Urinary bladder (tissue), 4 donors: ENCODE data around the gene HMGCR. TPM values are rescaled to one million over a fixed set of nuclear protein-coding genes. Genes with fewer than 3 reads are reported as not detected.
"Not testable (repeated sequence)": the region's sequence is repeated elsewhere in the genome, so short reads cannot be mapped to it uniquely, and the experiment has no call there.

Source experiments
- DNase-seq: peaks from one replicate; pipeline ENCODE4 v3.0.0-alpha.2; 2015; ENCODE audit errors: extremely low spot score
- H3K27ac ChIP-seq: one replicate; pipeline ENCODE4 v1.5.1; 2013; ENCODE audit warnings: low read depth, mild to moderate bottlenecking, moderate library complexity
- H3K36me3 ChIP-seq: one replicate; pipeline ENCODE4 v1.6.1; 2013; ENCODE audit warnings: mild to moderate bottlenecking, moderate library complexity; ENCODE audit not compliant: insufficient read depth
- H3K4me1 ChIP-seq: one replicate; pipeline ENCODE4 v1.6.1; 2013; ENCODE audit warnings: mild to moderate bottlenecking, moderate library complexity; ENCODE audit not compliant: insufficient read depth
- H3K4me3 ChIP-seq: one replicate; pipeline ENCODE4 v1.5.1; 2013; ENCODE audit warnings: low read depth, low read length
- WGBS: extraction: QIAGEN DNeasy Blood & Tissue Kit; methylation state at CpG from one replicate; pipeline ENCODE4 v1.1.7; 2013; 5-methylcytosine and 5-hydroxymethylcytosine counted together
- polyA plus RNA-seq: library from polyadenylated mRNA; stranded (reverse); fragments of 200-250 nt; gene quantifications from one replicate; pipeline ENCODE4 v1.2.3, GENCODE V29; 2013
- total RNA-seq: library from RNA; depleted of rRNA; stranded (reverse); fragments of >200 nt; gene quantifications from one replicate; pipeline ENCODE4 v1.2.3, GENCODE V29; 2014
- donor health status: healthy with polysubstance abuse.
- donor health status: healthy.

The HMGCR gene
- total and polyA plus RNA-seq, 2 donors, result 13.3 to 81.5 TPM

GRCh38 chr5:75331095-75332090, 5.6 kb upstream of the HMGCR start:
- no peaks in the 10 kb centered on the region for H3K36me3 ChIP-seq
- H3K4me1 ChIP-seq, result no peaks in the 10 kb centered on the region
- 70% methylated on average over 4 of the region's 4 CpGs for WGBS
- no peak overlapping the region for H3K4me3 ChIP-seq
- no peak overlapping the region for H3K27ac ChIP-seq
- DNase-seq, result no peak

GRCh38 chr5:75333759-75334158, 3.3 kb upstream of the HMGCR start:
- 96% methylated on average over 22 of the region's 23 CpGs for WGBS
- not testable (repeated sequence) for H3K36me3 ChIP-seq

GRCh38 chr5:75334413-75334812, 2.6 kb upstream of the HMGCR start:
- H3K36me3 ChIP-seq, H3K4me3 ChIP-seq, DNase-seq, H3K4me1 ChIP-seq, H3K27ac ChIP-seq: not testable (repeated sequence)
- 80% methylated on average over 10 of the region's 10 CpGs for WGBS

More at GRCh38 chr5:75333759-75334158, 3.3 kb upstream of the HMGCR start:
- not testable (repeated sequence) for H3K27ac ChIP-seq, H3K4me3 ChIP-seq, H3K4me1 ChIP-seq, DNase-seq

GRCh38 chr5:75335486-75335885, 1.5 kb upstream of the HMGCR start:
- DNase-seq, result no peak
- 81% methylated on average over 2 of the region's 2 CpGs for WGBS

GRCh38 chr5:75335952-75336614, 937 bp upstream of the HMGCR start:
- no peaks in the 10 kb centered on the region for H3K36me3 ChIP-seq
- WGBS, result 6% methylated on average over 12 of the region's 12 CpGs
- peak overlapping the region; percentile 43 for H3K4me3 ChIP-seq
- H3K4me1 ChIP-seq, result no peaks in the 10 kb centered on the region
- DNase-seq, result peak; percentile 29
- peak overlapping the region; percentile 32 for H3K27ac ChIP-seq

More at GRCh38 chr5:75335486-75335885, 1.5 kb upstream of the HMGCR start:
- no peak overlapping the region for H3K27ac ChIP-seq
- no peak overlapping the region for H3K4me3 ChIP-seq
- no peaks in the 10 kb centered on the region for H3K4me1 ChIP-seq
- no peaks in the 10 kb centered on the region for H3K36me3 ChIP-seq

GRCh38 chr5:75337366-75338021, 474 bp downstream of the HMGCR start:
- Histone ChIP-seq H3K27ac (peak overlapping the region; percentile 68), H3K4me3 (peak overlapping the region; percentile 86), H3K4me1 (no peaks in the 10 kb centered on the region), H3K36me3 (no peaks in the 10 kb centered on the region)
- under 1% methylated on average over 50 of the region's 50 CpGs for WGBS
- DNase-seq, result no peak

GRCh38 chr5:75338408-75338807, 1.4 kb downstream of the HMGCR start:
- Histone ChIP-seq H3K4me1 (no peaks in the 10 kb centered on the region), H3K4me3 (peak overlapping the region; percentile 31), H3K27ac (no peak overlapping the region), H3K36me3 (no peaks in the 10 kb centered on the region)
- no peak for DNase-seq
- WGBS, result 52% methylated on average over 2 of the region's 2 CpGs

- no peaks in the 10 kb centered on the region for H3K36me3 ChIP-seq
- no peaks in the 10 kb centered on the region for H3K4me1 ChIP-seq
- WGBS, result 64% methylated on average over 3 of the region's 3 CpGs
- H3K27ac ChIP-seq, result no peak overlapping the region
- DNase-seq, result no peak
- no peak overlapping the region for H3K4me3 ChIP-seq
Measured at GRCh38 chr5:75340714-75341478, 3.9 kb downstream of the HMGCR start.

GRCh38 chr5:75341934-75342333, 4.9 kb downstream of the HMGCR start:
- no peak overlapping the region for H3K27ac ChIP-seq

GRCh38 chr5:75342836-75343235, 5.8 kb downstream of the HMGCR start:
- no peak overlapping the region for H3K4me3 ChIP-seq
- peaks cover 2% of the 10 kb centered on the region for H3K36me3 ChIP-seq
- DNase-seq, result no peak
- H3K27ac ChIP-seq, result no peak overlapping the region
- WGBS, result 92% methylated on average over 4 of the region's 4 CpGs
- no peaks in the 10 kb centered on the region for H3K4me1 ChIP-seq

More at GRCh38 chr5:75341934-75342333, 4.9 kb downstream of the HMGCR start:
- no peak for DNase-seq
- H3K36me3 ChIP-seq, result no peaks in the 10 kb centered on the region
- no peaks in the 10 kb centered on the region for H3K4me1 ChIP-seq
- 70% methylated on average over 1 of the region's 1 CpG for WGBS
- H3K4me3 ChIP-seq, result no peak overlapping the region

GRCh38 chr5:75348241-75348640, 11.2 kb downstream of the HMGCR start:
- Histone ChIP-seq H3K4me1 (no peaks in the 10 kb centered on the region), H3K4me3 (no peak overlapping the region), H3K27ac (no peak overlapping the region), H3K36me3 (peaks cover 6% of the 10 kb centered on the region)
- DNase-seq, result no peak
- WGBS, result 94% methylated on average over 3 of the region's 3 CpGs

GRCh38 chr5:75349663-75350062, 12.6 kb downstream of the HMGCR start:
- Histone ChIP-seq H3K4me1 (no peaks in the 10 kb centered on the region), H3K27ac (no peak overlapping the region), H3K36me3 (peaks cover 9% of the 10 kb centered on the region), H3K4me3 (no peak overlapping the region)
- 88% methylated on average over 2 of the region's 2 CpGs for WGBS
- no peak for DNase-seq
